Measurements from ENCODE around the gene ARHGAP30.
"Not testable (repeated sequence)": the region's sequence is repeated elsewhere in the genome, so short reads cannot be mapped to it uniquely, and the experiment has no call there.

ARHGAP30 gene

GRCh38 chr1:161032409-161032808 is 37.3 kb downstream of the ARHGAP30 start:
- H3K27ac ChIP-seq = no peak overlapping the region
- TF ChIP-seq CTCF (conservative IDR thresholded peaks at IDR 0.05) = no peak

GRCh38 chr1:161031874-161032273 is 37.8 kb downstream of the ARHGAP30 start:
- H3K27ac ChIP-seq = no peak overlapping the region

GRCh38 chr1:161029466-161029865 is 40.2 kb downstream of the ARHGAP30 start:
- H3K27ac ChIP-seq = not testable (repeated sequence)

More at GRCh38 chr1:161031874-161032273, 37.8 kb downstream of the ARHGAP30 start:
- no peak for TF ChIP-seq CTCF (conservative IDR thresholded peaks at IDR 0.05)

GRCh38 chr1:161026954-161027353 is 42.7 kb downstream of the ARHGAP30 start:
- peak overlapping the region; percentile 2; the same call in 1 of the 2 replicates for H3K27ac ChIP-seq

- H3K27ac ChIP-seq = not testable (repeated sequence)
Observed at GRCh38 chr1:161022432-161022831, 47.3 kb downstream of the ARHGAP30 start.

- peak overlapping the region; percentile 75 for H3K27ac ChIP-seq
- no peak for TF ChIP-seq CTCF (conservative IDR thresholded peaks at IDR 0.05)
Observed at GRCh38 chr1:161021970-161022353, 47.7 kb downstream of the ARHGAP30 start.

GRCh38 chr1:161021165-161021969 is 48.3 kb downstream of the ARHGAP30 start:
- H3K27ac ChIP-seq = peak overlapping the region; percentile 75
- no peak for TF ChIP-seq CTCF (conservative IDR thresholded peaks at IDR 0.05)

GRCh38 chr1:161020509-161021164 is 49.1 kb downstream of the ARHGAP30 start, which contains the start of gene F11R:
F11R (minus strand) TSS chr1:161021152; CDS start chr1:161021073, 79 bp downstream.
- peak within 1 kb of the TSS; percentile 75 for H3K27ac ChIP-seq
- peak; percentile 10; the same call in 1 of the 2 replicates for TF ChIP-seq CTCF (conservative IDR thresholded peaks at IDR 0.05)

All from VCaP (cell line).